CD8-positive, alpha-beta memory T cell (primary cell): Measurements from ENCODE around the gene IL2RA. TPM values are rescaled to one million over a fixed set of nuclear protein-coding genes. Genes with fewer than 3 reads are reported as not detected.
"Not testable (repeated sequence)": the region's sequence is repeated elsewhere in the genome, so short reads cannot be mapped to it uniquely, and the experiment has no call there.

Experiments
- CTCF ChIA-PET: fragments of 350-600 bp; sonication (Branson Sonifier 250); formaldehyde crosslinking; loops from one replicate; lab custom pipeline; 2021; ENCODE audit warnings: antibody characterized with exemption; lab: Charles Lee
- POLR2A ChIA-PET: fragments of 350-600 bp; sonication (Branson Sonifier 250); formaldehyde crosslinking; loops from one replicate; lab custom pipeline; 2021; ENCODE audit warnings: antibody characterized with exemption; lab: Charles Lee
- DNase-seq, 5 donors: peaks; one replicate each; pipeline versions ENCODE4 v3.0.0 to v3.0.0-alpha.2; 2020 to 2022; ENCODE audit warnings: mixed read lengths in 1 of 5
- H3K27ac ChIP-seq: one replicate; pipeline ENCODE4 v1.7.0; 2013; ENCODE audit warnings: low read depth, mild to moderate bottlenecking, low read length, moderate library complexity
- H3K27me3 ChIP-seq: 2 replicates; pipeline ENCODE4 v1.7.0; 2013; ENCODE audit warnings: low read length, mild to moderate bottlenecking; ENCODE audit not compliant: insufficient read depth, poor library complexity, severe bottlenecking
- H3K36me3 ChIP-seq: 2 replicates; pipeline ENCODE4 v1.7.0; 2013; ENCODE audit warnings: mild to moderate bottlenecking, low read length, moderate library complexity; ENCODE audit not compliant: insufficient read depth
- H3K4me1 ChIP-seq: 2 replicates; pipeline ENCODE4 v1.7.0; 2013; ENCODE audit warnings: mild to moderate bottlenecking, low read length, moderate library complexity; ENCODE audit not compliant: insufficient read depth
- H3K4me3 ChIP-seq: 2 replicates; pipeline ENCODE4 v1.7.0; 2013; ENCODE audit warnings: mild to moderate bottlenecking, low read length
- H3K9me3 ChIP-seq: 2 replicates; pipeline ENCODE4 v1.7.0; 2013; ENCODE audit warnings: mild to moderate bottlenecking, low read length
- H3K27ac Mint-ChIP-seq, 8 donors: one replicate each; pipeline ENCODE4 v1.8.0; 2020 to 2021; ENCODE audit warnings: mixed read lengths in 8 of 8, mild to moderate bottlenecking in 6 of 8, inconsistent platforms in 3 of 8, moderate library complexity in 3 of 8
- H3K27me3 Mint-ChIP-seq, 2 donors: one replicate each; pipeline ENCODE4 v1.8.0; 2020 to 2021; ENCODE audit warnings: mixed read lengths in 2 of 2, mild to moderate bottlenecking in 1 of 2, moderate library complexity in 1 of 2
- H3K36me3 Mint-ChIP-seq, 3 donors: one replicate each; pipeline ENCODE4 v1.8.0; 2020 to 2021; ENCODE audit warnings: mixed read lengths in 3 of 3, inconsistent platforms in 1 of 3, mild to moderate bottlenecking in 1 of 3
- H3K4me1 Mint-ChIP-seq, 3 donors: one replicate each; pipeline ENCODE4 v1.8.0; 2020 to 2021; ENCODE audit warnings: mixed read lengths in 3 of 3, inconsistent platforms in 1 of 3, mild to moderate bottlenecking in 1 of 3
- H3K4me3 Mint-ChIP-seq, 7 donors: one replicate each; pipeline ENCODE4 v1.8.0; 2020 to 2021; ENCODE audit warnings: mixed read lengths in 7 of 7, mild to moderate bottlenecking in 6 of 7, moderate library complexity in 4 of 7, inconsistent platforms in 2 of 7
- H3K9me3 Mint-ChIP-seq, 5 donors: one replicate each; pipeline ENCODE4 v1.8.0; 2020 to 2022; ENCODE audit warnings: mixed read lengths in 5 of 5, mild to moderate bottlenecking in 3 of 5, moderate library complexity in 2 of 5, inconsistent platforms in 1 of 5
- polyA plus RNA-seq: library from polyadenylated mRNA; unstranded; fragments of 300-500 nt; fragmentation: Illumina TruSeq; gene quantifications from one replicate; pipeline ENCODE4 v1.2.3, GENCODE V29; 2021
- total RNA-seq, 2 experiments: library from RNA; stranded (reverse); gene quantifications; one replicate each; pipeline ENCODE4 v1.2.3, GENCODE V29; 2021

Gene IL2RA
- 1,000 to 10,000 TPM; 1,178 to 1,224 TPM for total RNA-seq
- polyA plus RNA-seq: 8.3 TPM

DNA sequence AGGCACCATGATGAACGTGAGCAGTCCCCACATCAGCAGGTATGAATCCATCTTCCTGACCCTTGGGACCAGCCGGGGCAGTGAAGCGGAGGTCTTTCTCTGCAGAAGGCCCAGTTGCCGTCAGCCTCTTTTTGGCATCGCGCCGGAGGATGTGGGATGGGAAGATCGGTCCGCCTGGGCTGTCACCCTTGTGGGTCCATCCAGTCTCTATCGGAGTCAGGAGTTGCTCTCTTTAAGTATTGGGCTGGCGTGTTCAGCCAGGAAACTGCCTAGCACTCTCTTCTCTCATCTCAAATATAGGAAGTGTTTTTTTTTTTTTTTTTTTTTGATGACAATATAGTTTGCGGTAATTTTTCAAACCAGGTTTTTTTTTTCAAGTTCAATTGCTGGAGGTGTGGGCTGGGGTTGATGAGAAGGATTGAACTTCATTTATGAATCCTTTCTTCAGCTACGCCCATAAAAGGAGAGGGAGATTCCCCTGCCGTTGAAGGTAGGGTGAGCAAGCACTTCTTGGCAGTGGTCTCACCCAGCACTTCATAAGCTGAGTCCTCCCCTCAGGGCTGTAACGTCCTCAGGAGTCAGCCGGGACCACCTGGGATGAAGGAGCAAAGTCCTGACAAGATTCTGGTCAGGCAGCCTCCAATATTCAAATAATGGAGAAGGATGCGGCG lies at the start of gene IL2RA:
Gene IL2RA (minus strand): TSS at position 267 of the 671 bp plus-strand sequence. CDS start 216 bp downstream, at position 51.
- CTCF ChIA-PET: interaction anchor here (1.0 to 2.2 kb wide), 3 partner anchors 13 to 47 kb away, joined by 3 to 11 read pairs (median 3); no protein-coding TSS in a partner anchor
- Mint-ChIP-seq H3K4me3 (peak within 1 kb of the TSS; percentile 90 to 94 (median 92)), H3K9me3 (no peaks in the 10 kb centered on the region), H3K27ac (peak within 1 kb of the TSS; percentile 41 to 94 (median 88)), H3K36me3 (peaks cover 0 to 5% (median 0%) of the 10 kb centered on the region in 3 donors), H3K27me3 (peaks cover 0 to 8% of the 10 kb centered on the region in 2 donors), H3K4me1 (peaks cover 47 to 81% (median 78%) of the 10 kb centered on the region in 3 donors)
- peak within 1 kb of the TSS; percentile 32 for H3K27ac ChIP-seq
- peaks cover 50% of the 10 kb centered on the region for H3K4me1 ChIP-seq
- peak; percentile 30 to 73 (median 65) for DNase-seq
- H3K27me3 ChIP-seq: no peaks in the 10 kb centered on the region
- peak within 1 kb of the TSS; percentile 66 for H3K4me3 ChIP-seq
- no peaks in the 10 kb centered on the region for H3K36me3 ChIP-seq
- H3K9me3 ChIP-seq: no peaks in the 10 kb centered on the region
- POLR2A ChIA-PET: interaction anchor here (1.0 kb wide), 1 partner anchor 11 kb away, joined by 16 read pairs; no protein-coding TSS in a partner anchor

- peak overlapping the region; percentile 3 to 67 (median 49) for H3K4me3 Mint-ChIP-seq
- peaks cover 23 to 30% (median 28%) of the 10 kb centered on the region in 3 donors for H3K4me1 Mint-ChIP-seq
- no peak overlapping the region for H3K27ac ChIP-seq
- H3K9me3 Mint-ChIP-seq: no peaks in the 10 kb centered on the region
- no peaks in the 10 kb centered on the region for H3K27me3 ChIP-seq
- no peak for DNase-seq
- peaks cover 10% of the 10 kb centered on the region for H3K4me1 ChIP-seq
- H3K4me3 ChIP-seq: no peak overlapping the region
- H3K9me3 ChIP-seq: no peaks in the 10 kb centered on the region
- peaks cover 73% of the 10 kb centered on the region for H3K36me3 ChIP-seq
- ChIA-PET POLR2A (no interaction called here), CTCF (interaction anchor here (1.3 to 4.6 kb wide), 7 partner anchors 34 to 300 kb away, joined by 3 to 25 read pairs (median 8); partner anchors contain the start of gene PFKFB3)
- H3K27ac Mint-ChIP-seq: peak overlapping the region in 7 of 8 donors; percentile 57 to 94 (median 82)
- peaks cover 17 to 93% (median 43%) of the 10 kb centered on the region in 3 donors for H3K36me3 Mint-ChIP-seq
- peaks cover 0 to 1% of the 10 kb centered on the region in 2 donors for H3K27me3 Mint-ChIP-seq
Observed at GRCh38 chr10:6110136-6110535, 48.0 kb upstream of the IL2RA start.

GRCh38 chr10:6109444-6109775 lies 47.2 kb upstream of the IL2RA start:
- Mint-ChIP-seq H3K4me1 (peaks cover 23 to 37% (median 28%) of the 10 kb centered on the region in 3 donors), H3K36me3 (peaks cover 17 to 92% (median 45%) of the 10 kb centered on the region in 3 donors), H3K4me3 (peak overlapping the region; percentile 3 to 67 (median 49)), H3K27ac (peak overlapping the region in 6 of 8 donors; percentile 57 to 94 (median 84)), H3K27me3 (peaks cover 0 to 1% of the 10 kb centered on the region in 2 donors), H3K9me3 (no peaks in the 10 kb centered on the region)
- H3K36me3 ChIP-seq: peaks cover 71% of the 10 kb centered on the region
- H3K4me1 ChIP-seq: peaks cover 10% of the 10 kb centered on the region
- H3K9me3 ChIP-seq: no peaks in the 10 kb centered on the region
- no peaks in the 10 kb centered on the region for H3K27me3 ChIP-seq
- H3K4me3 ChIP-seq: no peak overlapping the region
- H3K27ac ChIP-seq: no peak overlapping the region
- ChIA-PET POLR2A (no interaction called here), CTCF (interaction anchor here (1.3 to 4.6 kb wide), 5 partner anchors 19 to 297 kb away, joined by 3 to 25 read pairs (median 8); partner anchors contain the start of gene PFKFB3)
- no peak for DNase-seq

DNA sequence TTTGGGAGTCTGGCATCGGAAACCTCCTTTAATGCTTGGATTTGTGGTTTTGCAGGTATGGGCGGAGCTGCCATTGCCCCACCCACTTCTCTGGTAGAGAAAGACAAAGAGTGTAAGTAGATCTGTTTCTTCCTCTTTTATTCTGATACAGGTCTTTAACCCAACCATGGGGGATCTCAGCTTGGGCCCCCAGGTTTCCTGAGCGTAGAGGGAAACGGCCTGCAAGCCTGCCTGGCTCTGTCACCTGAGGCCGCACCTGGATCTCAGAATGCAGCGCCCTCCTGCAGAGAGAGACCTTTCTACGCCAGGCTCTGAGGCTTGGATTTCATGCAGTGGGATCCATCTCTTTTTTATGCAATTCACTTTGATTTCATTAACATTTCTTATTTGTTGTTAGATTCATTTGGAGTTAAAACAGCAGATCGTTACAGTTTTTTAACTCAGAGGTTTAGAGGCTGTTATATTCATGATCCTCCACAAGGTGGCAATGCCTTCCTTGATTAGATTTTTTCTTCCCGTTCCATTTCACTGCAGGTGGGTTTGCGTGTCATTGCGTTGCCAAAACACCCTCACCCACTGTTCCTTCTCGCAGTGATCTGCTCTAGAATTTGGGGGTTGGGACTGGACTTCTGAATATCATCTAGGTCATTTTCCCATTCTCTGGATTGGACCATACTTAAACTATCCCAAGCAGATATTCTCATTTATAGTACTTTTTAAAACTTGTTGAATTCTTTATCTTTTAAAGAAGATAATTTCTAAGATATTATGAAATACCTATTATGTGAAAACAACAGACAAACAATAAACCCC lies 46.7 kb upstream of the IL2RA start:
- Mint-ChIP-seq H3K27ac (peak overlapping the region; percentile 68 to 94 (median 86)), H3K4me1 (peaks cover 25 to 43% (median 33%) of the 10 kb centered on the region in 3 donors), H3K27me3 (peaks cover 0 to 1% of the 10 kb centered on the region in 2 donors), H3K36me3 (peaks cover 15 to 91% (median 40%) of the 10 kb centered on the region in 3 donors), H3K4me3 (peak overlapping the region in 5 of 7 donors; percentile 57 to 73 (median 62)), H3K9me3 (no peaks in the 10 kb centered on the region)
- CTCF ChIA-PET: interaction anchor here (0.8 to 4.6 kb wide), 9 partner anchors 20 to 301 kb away, joined by 3 to 25 read pairs (median 6); partner anchors contain the start of gene PFKFB3
- DNase-seq: peak in 3 of 5 donors; percentile 22 to 54 (median 45)
- Histone ChIP-seq H3K4me3 (no peak overlapping the region), H3K9me3 (no peaks in the 10 kb centered on the region), H3K36me3 (peaks cover 67% of the 10 kb centered on the region), H3K27me3 (no peaks in the 10 kb centered on the region), H3K27ac (no peak overlapping the region), H3K4me1 (peaks cover 10% of the 10 kb centered on the region)
- POLR2A ChIA-PET: no interaction called here

GRCh38 chr10:6108072-6108471 lies 45.9 kb upstream of the IL2RA start:
- POLR2A ChIA-PET: no interaction called here
- Histone ChIP-seq H3K4me3 (no peak overlapping the region), H3K4me1 (peaks cover 10% of the 10 kb centered on the region), H3K27me3 (no peaks in the 10 kb centered on the region), H3K9me3 (no peaks in the 10 kb centered on the region), H3K27ac (no peak overlapping the region), H3K36me3 (peaks cover 59% of the 10 kb centered on the region)
- peaks cover 27 to 45% (median 35%) of the 10 kb centered on the region in 3 donors for H3K4me1 Mint-ChIP-seq
- H3K9me3 Mint-ChIP-seq: no peaks in the 10 kb centered on the region
- DNase-seq: no peak
- peaks cover 10 to 90% (median 38%) of the 10 kb centered on the region in 3 donors for H3K36me3 Mint-ChIP-seq
- H3K27ac Mint-ChIP-seq: peak overlapping the region in 5 of 8 donors; percentile 47 to 91 (median 83)
- H3K4me3 Mint-ChIP-seq: no peak overlapping the region
- CTCF ChIA-PET: interaction anchor here (0.8 to 4.6 kb wide), 7 partner anchors 25 to 302 kb away, joined by 3 to 25 read pairs (median 6); partner anchors contain the start of gene PFKFB3
- H3K27me3 Mint-ChIP-seq: peaks cover 0 to 1% of the 10 kb centered on the region in 2 donors

DNA sequence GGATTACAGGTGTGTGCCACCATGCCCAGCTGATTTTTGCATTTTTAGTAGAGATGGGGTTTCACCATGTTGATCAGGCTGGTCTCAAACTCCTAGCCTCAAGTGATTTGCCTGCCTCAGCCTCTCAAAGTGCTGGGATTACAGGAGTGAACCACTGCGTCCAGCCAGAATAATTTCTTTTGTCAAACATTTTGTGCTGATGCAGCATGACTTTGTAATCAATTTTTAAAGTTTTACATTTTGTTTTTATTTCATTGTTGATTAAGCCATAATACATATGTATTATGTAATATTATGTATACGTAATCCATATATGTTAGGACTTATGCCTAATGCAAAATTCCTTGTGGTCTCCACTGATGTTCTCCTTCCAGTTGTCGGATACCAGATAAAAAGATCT lies 45.4 kb upstream of the IL2RA start:
- H3K9me3 Mint-ChIP-seq, H3K27ac ChIP-seq, H3K9me3 ChIP-seq, H3K27me3 ChIP-seq, DNase-seq, H3K4me3 Mint-ChIP-seq, H3K27me3 Mint-ChIP-seq, POLR2A ChIA-PET, H3K4me3 ChIP-seq: not testable (repeated sequence)
- Histone ChIP-seq H3K4me1 (peaks cover 10% of the 10 kb centered on the region), H3K36me3 (peaks cover 55% of the 10 kb centered on the region)
- peak overlapping the region in 1 of 8 donors; percentile 82 for H3K27ac Mint-ChIP-seq
- peaks cover 5 to 90% (median 36%) of the 10 kb centered on the region in 3 donors for H3K36me3 Mint-ChIP-seq
- peaks cover 27 to 48% (median 38%) of the 10 kb centered on the region in 3 donors for H3K4me1 Mint-ChIP-seq
- CTCF ChIA-PET: interaction anchor here (0.8 to 4.6 kb wide), 7 partner anchors 25 to 303 kb away, joined by 3 to 25 read pairs (median 5); partner anchors contain the start of gene PFKFB3

- peaks cover 30% of the 10 kb centered on the region for H3K36me3 ChIP-seq
- no peak overlapping the region for H3K4me3 ChIP-seq
- Mint-ChIP-seq H3K9me3 (no peaks in the 10 kb centered on the region), H3K4me3 (no peak overlapping the region), H3K36me3 (peaks cover 0 to 88% (median 17%) of the 10 kb centered on the region in 3 donors), H3K27me3 (no peaks in the 10 kb centered on the region), H3K27ac (peak overlapping the region in 1 of 8 donors; percentile 84), H3K4me1 (peaks cover 15 to 38% (median 31%) of the 10 kb centered on the region in 3 donors)
- H3K4me1 ChIP-seq: peaks cover 5% of the 10 kb centered on the region
- no peaks in the 10 kb centered on the region for H3K9me3 ChIP-seq
- POLR2A ChIA-PET: no interaction called here
- no peak overlapping the region for H3K27ac ChIP-seq
- CTCF ChIA-PET: no interaction called here
- no peaks in the 10 kb centered on the region for H3K27me3 ChIP-seq
- no peak for DNase-seq
Observed at GRCh38 chr10:6103591-6103990, 41.4 kb upstream of the IL2RA start.
